Bronchial epithelial cell (primary cell): ENCODE data around the gene FOXP3. TPM values are rescaled to one million over a fixed set of nuclear protein-coding genes. Genes with fewer than 3 reads are reported as not detected.

Experiments
- DNase-seq: peaks from one replicate; pipeline ENCODE4 v3.0.0-alpha.2; 2010; ENCODE audit warnings: low read depth
- FAIRE-seq: peaks from 2 replicates; lab custom pipeline; 2011; peaks lifted over from hg19 to GRCh38; lab: Jason Lieb, UNC
- H3K27me3 ChIP-seq: 2 replicates; pipeline ENCODE4 v1.5.1; 2011; ENCODE audit warnings: low read length; ENCODE audit not compliant: control insufficient read depth, insufficient read depth
- H3K36me3 ChIP-seq: 2 replicates; pipeline ENCODE4 v1.5.1; 2011; ENCODE audit warnings: low read length; ENCODE audit not compliant: control insufficient read depth, insufficient read depth
- H3K4me3 ChIP-seq: 2 replicates; pipeline ENCODE4 v1.5.1; 2011; ENCODE audit warnings: mild to moderate bottlenecking, low read depth, low read length, control low read depth
- CTCF ChIP-seq: IDR thresholded peaks from 2 replicates; pipeline ENCODE4 v1.5.1; 2011; ENCODE audit warnings: mild to moderate bottlenecking, moderate library complexity, low read length, control low read depth, inconsistent platforms; ENCODE audit not compliant: insufficient read depth, severe bottlenecking
- total RNA-seq: library from RNA; depleted of rRNA; stranded (reverse); fragments of >200 nt; gene quantifications from 2 replicates; pipeline ENCODE4 v1.2.1, GENCODE V29; 2014

The FOXP3 gene
- total RNA-seq, 1 donor from 2014 or later, result not detected

DNA sequence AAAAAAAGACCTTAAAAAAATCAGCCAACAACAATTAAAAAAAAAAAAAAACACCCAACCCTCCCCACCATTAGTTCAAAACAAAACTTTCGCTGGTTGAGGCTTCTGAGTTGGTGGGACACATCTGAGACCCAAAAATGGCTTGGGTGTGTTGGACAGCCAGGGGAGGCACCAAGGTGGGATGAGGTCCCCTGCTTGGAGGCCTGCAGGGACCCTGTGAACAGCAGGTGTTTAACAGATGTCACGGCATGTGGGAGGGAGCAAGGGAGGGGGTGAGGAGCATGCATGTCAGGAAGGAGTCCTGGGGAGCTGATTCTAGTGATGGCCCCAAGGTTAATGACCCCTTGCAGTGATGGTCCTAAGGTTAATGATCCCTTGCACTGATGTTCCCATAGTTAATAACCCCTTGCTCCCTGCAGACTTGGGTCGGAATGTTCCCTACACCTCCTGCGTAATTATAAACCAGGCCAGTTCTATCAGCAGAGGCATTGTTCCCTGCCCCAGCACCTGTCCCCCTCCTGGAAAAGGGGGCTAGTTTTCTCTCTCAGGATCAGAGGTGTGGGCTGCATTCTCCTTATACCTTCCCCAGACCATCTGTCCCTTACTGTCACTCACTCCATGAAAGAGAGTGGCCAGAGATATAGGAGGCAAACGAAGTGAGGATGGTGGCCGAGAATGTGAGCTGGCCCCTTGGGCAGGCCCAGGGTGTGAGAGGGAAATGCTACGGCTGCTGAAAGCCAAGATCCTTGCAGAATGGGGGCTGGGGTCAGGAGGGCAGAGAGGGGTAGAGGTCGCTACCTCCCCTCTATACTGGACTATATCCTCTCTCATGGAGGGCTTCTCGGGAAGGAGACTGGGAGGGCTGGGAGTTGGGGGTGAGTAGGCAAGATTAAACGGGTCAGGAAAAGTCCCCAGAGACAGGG, 2.3 kb upstream of the FOXP3 start:
- Histone ChIP-seq H3K36me3 (no peaks in the 10 kb centered on the region), H3K4me3 (no peak overlapping the region), H3K27me3 (no peaks in the 10 kb centered on the region)
- no peak for DNase-seq
- TF ChIP-seq CTCF, result no peak
- FAIRE-seq, result peak; percentile 58

DNA sequence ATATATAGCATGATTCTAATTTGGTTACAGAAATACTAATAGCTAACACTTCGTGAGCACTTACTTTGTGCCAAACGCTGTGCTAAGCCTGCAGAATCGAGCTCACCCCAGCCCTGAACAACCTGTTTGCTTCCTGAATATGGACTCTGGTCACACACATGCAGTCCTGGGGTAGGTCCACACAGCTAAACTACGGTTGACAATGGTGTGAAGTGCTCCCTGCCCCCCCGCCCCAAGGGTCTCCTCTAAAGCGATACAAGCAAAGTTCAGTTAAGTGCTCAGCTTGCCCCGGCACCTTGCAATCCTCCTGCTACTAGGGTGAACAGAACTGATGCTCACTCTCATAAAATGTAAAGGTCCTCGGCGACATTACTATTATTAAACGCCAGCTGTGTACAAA, 879 bp downstream of the FOXP3 start:
- DNase-seq (no peak), FAIRE-seq (no peak)
- no peaks in the 10 kb centered on the region for H3K36me3 ChIP-seq
- TF ChIP-seq CTCF, result no peak
- no peak overlapping the region for H3K4me3 ChIP-seq
- no peaks in the 10 kb centered on the region for H3K27me3 ChIP-seq

GRCh38 chrX:49262603-49263002, 1.9 kb downstream of the FOXP3 start:
- FAIRE-seq, result no peak
- H3K4me3 ChIP-seq, result no peak overlapping the region
- no peak for DNase-seq

GRCh38 chrX:49260221-49260985, 4.1 kb downstream of the FOXP3 start:
- Histone ChIP-seq H3K27me3 (no peaks in the 10 kb centered on the region), H3K4me3 (no peak overlapping the region), H3K36me3 (no peaks in the 10 kb centered on the region)
- FAIRE-seq (no peak), DNase-seq (no peak)
- no peak for TF ChIP-seq CTCF

More at GRCh38 chrX:49262603-49263002, 1.9 kb downstream of the FOXP3 start:
- no peak for TF ChIP-seq CTCF
- Histone ChIP-seq H3K27me3 (no peaks in the 10 kb centered on the region), H3K36me3 (no peaks in the 10 kb centered on the region)

DNA sequence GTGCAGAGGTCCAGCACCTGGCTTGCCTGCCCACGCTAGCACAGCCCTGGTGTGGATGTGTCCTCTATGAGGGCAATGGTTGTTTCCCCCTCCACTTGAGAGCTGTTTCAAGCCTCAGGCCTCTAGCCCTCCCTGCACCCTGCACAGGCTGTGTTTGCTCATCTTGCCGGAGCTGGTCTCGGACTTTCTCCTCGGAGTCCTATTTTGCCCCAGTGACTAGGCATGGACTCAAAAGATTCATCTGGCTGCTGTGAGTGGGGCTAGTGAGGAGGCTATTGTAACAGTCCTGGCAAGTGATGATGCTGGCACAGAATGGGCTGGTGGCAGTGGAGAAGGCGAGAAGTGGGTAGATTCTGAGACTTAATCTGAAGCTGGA, 5.8 kb downstream of the FOXP3 start:
- Histone ChIP-seq H3K4me3 (no peak overlapping the region), H3K36me3 (no peaks in the 10 kb centered on the region), H3K27me3 (no peaks in the 10 kb centered on the region)
- FAIRE-seq (no peak), DNase-seq (no peak)
- no peak for TF ChIP-seq CTCF
